Peyer's patch (tissue), 4 donors: ENCODE data around the gene PLD2.

ENCODE experiments used
- CTCF ChIP-seq, 6 experiments: fragments of 450-650 bp in 4 of 6; fragments of 200-600 bp in 2 of 6; sonication (generic) in 1 of 6; IDR thresholded peaks; one replicate each; pipeline ENCODE4 v1.5.1; 2017 to 2019; ENCODE audit warnings: antibody characterized with exemption in 6 of 6, mild to moderate bottlenecking in 3 of 6, moderate library complexity in 1 of 6
- POLR2A ChIP-seq, 2 donors: fragments of 450-650 bp; IDR thresholded peaks; one replicate each; pipeline ENCODE4 v1.5.1; 2017; ENCODE audit warnings: antibody characterized with exemption in 2 of 2, mild to moderate bottlenecking in 2 of 2, moderate library complexity in 2 of 2

- TF ChIP-seq CTCF (IDR thresholded peaks at IDR 0.05) (no peak), POLR2A (IDR thresholded peaks at IDR 0.05) (no peak)
Measured at GRCh38 chr17:4860651-4861050, 53.7 kb downstream of the PLD2 start.
